ENCODE data around the gene AARS2. TPM values are rescaled to one million over a fixed set of nuclear protein-coding genes. Genes with fewer than 3 reads are reported as not detected.

Gene AARS2
- total RNA-seq, 1 experiment from 2014 or later, result 11.6 TPM

DNA sequence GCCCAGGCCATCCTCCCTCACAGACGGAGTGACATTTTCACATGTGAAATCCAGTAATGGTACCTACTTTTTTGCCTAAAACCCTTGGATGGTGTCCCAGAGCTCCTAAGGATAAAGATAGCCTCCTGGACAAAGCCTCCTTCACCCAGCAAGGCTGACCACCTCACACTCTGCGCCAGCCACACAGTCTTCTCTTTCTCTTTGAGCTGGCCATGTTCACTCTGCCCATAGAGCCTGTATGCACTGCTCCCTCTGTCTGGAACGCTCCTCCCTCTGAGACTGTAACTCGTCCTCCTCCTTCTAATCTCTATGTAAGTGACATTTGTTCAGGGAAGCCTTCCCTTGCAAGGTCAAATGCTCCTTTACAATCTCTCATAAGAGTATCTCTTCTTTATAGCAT is 28.3 kb downstream of the AARS2 start:
- ChIA-PET CTCF (no interaction called here), POLR2A (ENCODE audit: unreplicated experiment) (no interaction called here)

DNA sequence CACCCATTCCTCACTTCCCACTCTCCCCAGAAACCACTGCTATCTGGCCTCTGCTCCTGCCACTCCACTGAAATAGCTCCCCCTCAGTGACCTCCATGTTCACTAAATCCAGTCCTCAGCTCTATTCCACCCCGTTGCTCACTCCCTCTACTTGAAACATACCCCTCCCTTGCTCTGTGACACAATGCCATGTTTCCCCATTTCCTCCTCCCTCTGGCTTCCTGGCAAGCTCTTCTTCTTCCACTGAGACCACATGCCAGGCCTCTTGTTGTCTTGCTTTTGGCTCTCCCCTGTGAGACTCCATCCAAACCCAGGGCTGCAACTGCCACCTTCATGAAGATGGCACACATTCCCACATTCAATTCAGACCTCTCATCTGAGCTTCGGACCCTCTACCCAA is 29.0 kb downstream of the AARS2 start:
- H3K4me1 ChIP-seq (replicated peaks; ENCODE audit: insufficient read depth), result no peaks in the 10 kb centered on the region
- no peak overlapping the region for H3K4me3 ChIP-seq
- no TSS peak for BruUV-seq (replicated peaks)
- intact Hi-C loops (cut with micrococcal nuclease; ENCODE audit: unreplicated experiment), result no loop called here
- CTCF ChIA-PET, result no interaction called here
- H3K4me2 ChIP-seq, result no peak overlapping the region
- TF ChIP-seq EZH2 (IDR thresholded peaks at IDR 0.05; ENCODE audit: low read depth), result no peak
- TF ChIP-seq, protein P1, sequence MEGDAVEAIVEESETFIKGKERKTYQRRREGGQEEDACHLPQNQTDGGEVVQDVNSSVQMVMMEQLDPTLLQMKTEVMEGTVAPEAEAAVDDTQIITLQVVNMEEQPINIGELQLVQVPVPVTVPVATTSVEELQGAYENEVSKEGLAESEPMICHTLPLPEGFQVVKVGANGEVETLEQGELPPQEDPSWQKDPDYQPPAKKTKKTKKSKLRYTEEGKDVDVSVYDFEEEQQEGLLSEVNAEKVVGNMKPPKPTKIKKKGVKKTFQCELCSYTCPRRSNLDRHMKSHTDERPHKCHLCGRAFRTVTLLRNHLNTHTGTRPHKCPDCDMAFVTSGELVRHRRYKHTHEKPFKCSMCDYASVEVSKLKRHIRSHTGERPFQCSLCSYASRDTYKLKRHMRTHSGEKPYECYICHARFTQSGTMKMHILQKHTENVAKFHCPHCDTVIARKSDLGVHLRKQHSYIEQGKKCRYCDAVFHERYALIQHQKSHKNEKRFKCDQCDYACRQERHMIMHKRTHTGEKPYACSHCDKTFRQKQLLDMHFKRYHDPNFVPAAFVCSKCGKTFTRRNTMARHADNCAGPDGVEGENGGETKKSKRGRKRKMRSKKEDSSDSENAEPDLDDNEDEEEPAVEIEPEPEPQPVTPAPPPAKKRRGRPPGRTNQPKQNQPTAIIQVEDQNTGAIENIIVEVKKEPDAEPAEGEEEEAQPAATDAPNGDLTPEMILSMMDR (conservative IDR thresholded peaks at IDR 0.05), result no peak
- no peaks in the 10 kb centered on the region for H3K79me2 ChIP-seq (ENCODE audit: low read depth)
- no peaks in the 10 kb centered on the region for H3K9me3 ChIP-seq (ENCODE audit: insufficient read depth, low read depth)
- H3F3A ChIP-seq (ENCODE audit: insufficient read depth, low read depth), result no peaks in the 10 kb centered on the region
- peaks cover 87% of the 10 kb centered on the region for H3K27me3 ChIP-seq (ENCODE audit: insufficient read depth, low read depth)
- H3K27ac ChIP-seq, result no peak overlapping the region
- no peak for DNase-seq
- H3K36me3 ChIP-seq (ENCODE audit: low read depth), result no peaks in the 10 kb centered on the region
- POLR2A ChIA-PET (ENCODE audit: unreplicated experiment), result no interaction called here
- no peaks in the 10 kb centered on the region for H4K20me1 ChIP-seq (ENCODE audit: insufficient read depth)
- H2AFZ ChIP-seq, result no peak overlapping the region
- no peaks in the 10 kb centered on the region for H3K9me2 ChIP-seq (ENCODE audit: insufficient read depth)

More for the DNA sequence above, 28.3 kb downstream of the AARS2 start:
- Histone ChIP-seq H3K36me3 (ENCODE audit: low read depth) (no peaks in the 10 kb centered on the region), H3K9me3 (ENCODE audit: insufficient read depth, low read depth) (no peaks in the 10 kb centered on the region), H3K4me2 (no peak overlapping the region), H4K20me1 (ENCODE audit: insufficient read depth) (no peaks in the 10 kb centered on the region), H2AFZ (no peak overlapping the region), H3K79me2 (ENCODE audit: low read depth) (no peaks in the 10 kb centered on the region), H3K27ac (no peak overlapping the region), H3K27me3 (ENCODE audit: insufficient read depth, low read depth) (peaks cover 93% of the 10 kb centered on the region), H3K4me3 (no peak overlapping the region), H3F3A (ENCODE audit: insufficient read depth, low read depth) (no peaks in the 10 kb centered on the region), H3K4me1 (replicated peaks; ENCODE audit: insufficient read depth) (no peaks in the 10 kb centered on the region), H3K9me2 (ENCODE audit: insufficient read depth) (no peaks in the 10 kb centered on the region)
- intact Hi-C loops (cut with micrococcal nuclease; ENCODE audit: unreplicated experiment), result no loop called here
- BruUV-seq (replicated peaks), result no TSS peak
- no peak for DNase-seq
- TF ChIP-seq, protein P1 (conservative IDR thresholded peaks at IDR 0.05), result no peak
- no peak for TF ChIP-seq EZH2 (IDR thresholded peaks at IDR 0.05; ENCODE audit: low read depth)

DNA sequence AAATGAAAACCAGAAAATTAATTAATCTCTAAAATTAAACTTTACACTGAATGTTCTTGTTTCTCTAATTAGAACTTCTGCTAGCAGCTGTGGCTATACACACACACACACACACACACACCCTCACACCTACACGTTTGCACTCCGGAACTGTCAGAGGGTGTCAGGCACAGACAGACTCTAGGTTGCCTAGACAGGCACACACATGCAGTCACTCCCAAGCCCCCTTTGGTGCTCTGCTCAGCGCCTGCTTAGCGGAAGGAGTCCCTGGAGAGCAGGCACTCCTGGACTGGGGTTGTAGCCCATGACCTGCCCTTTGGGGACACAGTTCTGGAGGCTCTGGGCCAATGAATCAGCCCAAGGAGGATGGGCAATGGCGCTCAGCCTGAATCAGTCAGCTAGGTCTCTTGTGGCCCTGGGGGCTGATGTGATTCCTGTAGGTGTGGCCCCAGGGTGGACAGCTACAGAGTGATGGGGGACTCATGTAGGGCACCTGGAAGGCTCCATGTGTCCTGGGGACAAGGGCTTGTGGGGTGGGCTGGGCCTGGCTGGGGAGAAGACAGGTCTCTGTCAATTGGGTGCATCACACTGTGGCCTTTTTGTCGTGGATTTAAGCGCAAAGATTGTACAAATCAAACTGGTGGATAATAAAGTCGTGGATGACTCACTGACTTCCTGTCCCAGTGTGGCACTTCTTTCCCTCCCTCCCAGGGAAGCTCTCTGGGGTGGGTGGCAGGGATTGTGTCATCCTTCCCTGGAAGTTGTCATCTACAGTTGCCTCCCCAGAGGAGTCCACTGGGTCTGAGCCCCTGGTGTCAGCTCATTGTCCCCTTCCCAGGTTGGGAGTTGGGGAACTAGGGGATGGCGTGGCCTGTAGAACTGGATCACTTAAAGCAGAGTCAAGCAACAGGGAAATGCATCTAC is 34.1 kb downstream of the AARS2 start:
- intact Hi-C loops (cut with micrococcal nuclease; ENCODE audit: unreplicated experiment), result no loop called here
- no peaks in the 10 kb centered on the region for H3K79me2 ChIP-seq (ENCODE audit: low read depth)
- peaks cover 40% of the 10 kb centered on the region for H3K27me3 ChIP-seq (ENCODE audit: insufficient read depth, low read depth)
- no peaks in the 10 kb centered on the region for H3K4me1 ChIP-seq (replicated peaks; ENCODE audit: insufficient read depth)
- H3K4me3 ChIP-seq, result no peak overlapping the region
- H3F3A ChIP-seq (ENCODE audit: insufficient read depth, low read depth), result no peaks in the 10 kb centered on the region
- DNase-seq, result no peak
- no peaks in the 10 kb centered on the region for H4K20me1 ChIP-seq (ENCODE audit: insufficient read depth)
- no peaks in the 10 kb centered on the region for H3K9me3 ChIP-seq (ENCODE audit: insufficient read depth, low read depth)
- H3K27ac ChIP-seq, result no peak overlapping the region
- CTCF ChIA-PET, result interaction anchor here (0.6 kb wide), 1 partner anchor 18 kb away, joined by 4 read pairs; no protein-coding TSS in a partner anchor
- BruUV-seq (replicated peaks), result no TSS peak
- no peak for TF ChIP-seq EZH2 (IDR thresholded peaks at IDR 0.05; ENCODE audit: low read depth)
- TF ChIP-seq, protein P1 (conservative IDR thresholded peaks at IDR 0.05), result no peak
- POLR2A ChIA-PET (ENCODE audit: unreplicated experiment), result interaction anchor here (0.6 kb wide), 2 partner anchors 26 to 34 kb away, joined by 3 to 6 read pairs; no protein-coding TSS in a partner anchor
- H3K4me2 ChIP-seq, result no peak overlapping the region
- H2AFZ ChIP-seq, result no peak overlapping the region
- H3K9me2 ChIP-seq (ENCODE audit: insufficient read depth), result no peaks in the 10 kb centered on the region
- H3K36me3 ChIP-seq (ENCODE audit: low read depth), result no peaks in the 10 kb centered on the region
